SK-N-SH treated with all-trans-retinoic acid at 6 μM for 48 hours (cell line): ENCODE results near the gene HTR2B.
A peak's percentile ranks its signal among the peaks of the same experiment; 100 is the strongest.

Source experiments
- ATAC-seq: fragments of 200-7000 bp; cut with Tn5 transposase; 3 replicates; pipeline ENCODE4 v1.9.1; 2020; ENCODE audit warnings: mild to moderate bottlenecking, moderate library complexity
- ARNTL ChIP-seq: fragments of 450-650 bp; formaldehyde crosslinking; IDR thresholded peaks from 2 replicates; pipeline ENCODE4 v1.5.0; 2020; ENCODE audit warnings: low read depth, mild to moderate bottlenecking, moderate library complexity, borderline replicate concordance
- BACH2 ChIP-seq: fragments of 250-450 bp; sonication (Bioruptor Pico); IDR thresholded peaks from 2 replicates; pipeline ENCODE4 v1.9.0; 2021; ENCODE audit warnings: mild to moderate bottlenecking, borderline replicate concordance
- CSDC2 ChIP-seq: fragments of 250-450 bp; sonication (Bioruptor Pico); IDR thresholded peaks from 2 replicates; pipeline ENCODE4 v1.5.0; 2020; ENCODE audit warnings: mild to moderate bottlenecking, moderate library complexity
- ESRRG ChIP-seq: fragments of 250-450 bp; sonication (Bioruptor Pico); IDR thresholded peaks from 2 replicates; pipeline ENCODE4 v1.6.1; 2021; ENCODE audit warnings: mild to moderate bottlenecking
- GLIS3 ChIP-seq: fragments of 250-450 bp; sonication (Bioruptor Pico); IDR thresholded peaks from 2 replicates; pipeline ENCODE4 v1.5.0; 2020; ENCODE audit warnings: mild to moderate bottlenecking, moderate library complexity
- ISL1 ChIP-seq: fragments of 250-450 bp; sonication (Bioruptor Pico); IDR thresholded peaks from 2 replicates; pipeline ENCODE4 v2.1.2; 2022; ENCODE audit warnings: mild to moderate bottlenecking, moderate library complexity
- POU6F1 ChIP-seq: fragments of 250-450 bp; sonication (Bioruptor Pico); IDR thresholded peaks from 2 replicates; pipeline ENCODE4 v1.8.0; 2021; ENCODE audit warnings: low read depth, mild to moderate bottlenecking, moderate library complexity, borderline replicate concordance
- PPARA ChIP-seq: fragments of 250-450 bp; sonication (Bioruptor Pico); IDR thresholded peaks from 2 replicates; pipeline ENCODE4 v1.5.0; 2020; ENCODE audit warnings: mild to moderate bottlenecking, borderline replicate concordance
- RARB ChIP-seq: fragments of 250-450 bp; sonication (Bioruptor Pico); IDR thresholded peaks from 2 replicates; pipeline ENCODE4 v1.8.0; 2021; ENCODE audit warnings: mild to moderate bottlenecking, moderate library complexity
- ZFP3 ChIP-seq: fragments of 250-450 bp; sonication (Bioruptor Pico); IDR thresholded peaks from 2 replicates; pipeline ENCODE4 v1.5.0; 2020; ENCODE audit warnings: mild to moderate bottlenecking, moderate library complexity
- ZFP30 ChIP-seq: fragments of 450-650 bp; formaldehyde crosslinking; IDR thresholded peaks from 2 replicates; pipeline ENCODE4 v1.5.0; 2022; ENCODE audit warnings: mild to moderate bottlenecking, moderate library complexity
- ZNF70 ChIP-seq: fragments of 450-650 bp; formaldehyde crosslinking; IDR thresholded peaks from 2 replicates; pipeline ENCODE4 v1.5.0; 2020; ENCODE audit warnings: mild to moderate bottlenecking, moderate library complexity
- ZNF8 ChIP-seq: fragments of 450-650 bp; formaldehyde crosslinking; IDR thresholded peaks from 2 replicates; pipeline ENCODE4 v1.5.0; 2020; ENCODE audit warnings: mild to moderate bottlenecking, moderate library complexity
- TF ChIP-seq, protein P1 (sequence below): fragments of 250-450 bp; sonication (Bioruptor Pico); IDR thresholded peaks from 2 replicates; pipeline ENCODE4 v1.5.1; 2021; ENCODE audit warnings: mild to moderate bottlenecking, moderate library complexity
- TF ChIP-seq, protein P2 (sequence below): fragments of 250-450 bp; sonication (Bioruptor Pico); IDR thresholded peaks from 2 replicates; pipeline ENCODE4 v1.5.0; 2020; ENCODE audit warnings: mild to moderate bottlenecking, moderate library complexity
- TF ChIP-seq, protein P3 (sequence below): fragments of 250-450 bp; sonication (Bioruptor Pico); IDR thresholded peaks from 2 replicates; pipeline ENCODE4 v1.5.1; 2020; ENCODE audit warnings: low read depth, mild to moderate bottlenecking, moderate library complexity
- TF ChIP-seq, protein P4 (sequence below): fragments of 250-450 bp; sonication (Bioruptor Pico); IDR thresholded peaks from 2 replicates; pipeline ENCODE4 v1.8.0; 2020; ENCODE audit warnings: mild to moderate bottlenecking, moderate library complexity, borderline replicate concordance

HTR2B gene

GRCh38 chr2:231130336-231131056, 5.7 kb upstream of the HTR2B start:
- TF ChIP-seq ISL1 (CRISPR knock-in tag) = 0 out of 2 replicates have a peak, but pooled peaks have one; percentile 8
- TF ChIP-seq, protein P1, sequence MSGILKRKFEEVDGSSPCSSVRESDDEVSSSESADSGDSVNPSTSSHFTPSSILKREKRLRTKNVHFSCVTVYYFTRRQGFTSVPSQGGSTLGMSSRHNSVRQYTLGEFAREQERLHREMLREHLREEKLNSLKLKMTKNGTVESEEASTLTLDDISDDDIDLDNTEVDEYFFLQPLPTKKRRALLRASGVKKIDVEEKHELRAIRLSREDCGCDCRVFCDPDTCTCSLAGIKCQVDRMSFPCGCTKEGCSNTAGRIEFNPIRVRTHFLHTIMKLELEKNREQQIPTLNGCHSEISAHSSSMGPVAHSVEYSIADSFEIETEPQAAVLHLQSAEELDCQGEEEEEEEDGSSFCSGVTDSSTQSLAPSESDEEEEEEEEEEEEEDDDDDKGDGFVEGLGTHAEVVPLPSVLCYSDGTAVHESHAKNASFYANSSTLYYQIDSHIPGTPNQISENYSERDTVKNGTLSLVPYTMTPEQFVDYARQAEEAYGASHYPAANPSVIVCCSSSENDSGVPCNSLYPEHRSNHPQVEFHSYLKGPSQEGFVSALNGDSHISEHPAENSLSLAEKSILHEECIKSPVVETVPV (CRISPR knock-in tag) = no peak

GRCh38 chr2:231129216-231129615, 4.4 kb upstream of the HTR2B start:
- no peak for TF ChIP-seq ZNF70 (CRISPR knock-in tag)
- no peak for TF ChIP-seq ESRRG (CRISPR knock-in tag)
- TF ChIP-seq RARB (CRISPR knock-in tag) = no peak
- no peak for TF ChIP-seq POU6F1 (CRISPR knock-in tag)
- TF ChIP-seq ZNF8 (CRISPR knock-in tag) = no peak
- no peak for TF ChIP-seq BACH2
- TF ChIP-seq, protein P2, sequence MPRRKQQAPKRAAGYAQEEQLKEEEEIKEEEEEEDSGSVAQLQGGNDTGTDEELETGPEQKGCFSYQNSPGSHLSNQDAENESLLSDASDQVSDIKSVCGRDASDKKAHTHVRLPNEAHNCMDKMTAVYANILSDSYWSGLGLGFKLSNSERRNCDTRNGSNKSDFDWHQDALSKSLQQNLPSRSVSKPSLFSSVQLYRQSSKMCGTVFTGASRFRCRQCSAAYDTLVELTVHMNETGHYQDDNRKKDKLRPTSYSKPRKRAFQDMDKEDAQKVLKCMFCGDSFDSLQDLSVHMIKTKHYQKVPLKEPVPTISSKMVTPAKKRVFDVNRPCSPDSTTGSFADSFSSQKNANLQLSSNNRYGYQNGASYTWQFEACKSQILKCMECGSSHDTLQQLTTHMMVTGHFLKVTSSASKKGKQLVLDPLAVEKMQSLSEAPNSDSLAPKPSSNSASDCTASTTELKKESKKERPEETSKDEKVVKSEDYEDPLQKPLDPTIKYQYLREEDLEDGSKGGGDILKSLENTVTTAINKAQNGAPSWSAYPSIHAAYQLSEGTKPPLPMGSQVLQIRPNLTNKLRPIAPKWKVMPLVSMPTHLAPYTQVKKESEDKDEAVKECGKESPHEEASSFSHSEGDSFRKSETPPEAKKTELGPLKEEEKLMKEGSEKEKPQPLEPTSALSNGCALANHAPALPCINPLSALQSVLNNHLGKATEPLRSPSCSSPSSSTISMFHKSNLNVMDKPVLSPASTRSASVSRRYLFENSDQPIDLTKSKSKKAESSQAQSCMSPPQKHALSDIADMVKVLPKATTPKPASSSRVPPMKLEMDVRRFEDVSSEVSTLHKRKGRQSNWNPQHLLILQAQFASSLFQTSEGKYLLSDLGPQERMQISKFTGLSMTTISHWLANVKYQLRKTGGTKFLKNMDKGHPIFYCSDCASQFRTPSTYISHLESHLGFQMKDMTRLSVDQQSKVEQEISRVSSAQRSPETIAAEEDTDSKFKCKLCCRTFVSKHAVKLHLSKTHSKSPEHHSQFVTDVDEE = no peak
- TF ChIP-seq, protein P3, sequence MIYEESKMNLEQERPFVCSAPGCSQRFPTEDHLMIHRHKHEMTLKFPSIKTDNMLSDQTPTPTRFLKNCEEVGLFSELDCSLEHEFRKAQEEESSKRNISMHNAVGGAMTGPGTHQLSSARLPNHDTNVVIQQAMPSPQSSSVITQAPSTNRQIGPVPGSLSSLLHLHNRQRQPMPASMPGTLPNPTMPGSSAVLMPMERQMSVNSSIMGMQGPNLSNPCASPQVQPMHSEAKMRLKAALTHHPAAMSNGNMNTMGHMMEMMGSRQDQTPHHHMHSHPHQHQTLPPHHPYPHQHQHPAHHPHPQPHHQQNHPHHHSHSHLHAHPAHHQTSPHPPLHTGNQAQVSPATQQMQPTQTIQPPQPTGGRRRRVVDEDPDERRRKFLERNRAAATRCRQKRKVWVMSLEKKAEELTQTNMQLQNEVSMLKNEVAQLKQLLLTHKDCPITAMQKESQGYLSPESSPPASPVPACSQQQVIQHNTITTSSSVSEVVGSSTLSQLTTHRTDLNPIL (CRISPR knock-in tag) = no peak
- TF ChIP-seq ARNTL (CRISPR knock-in tag) = no peak
- TF ChIP-seq ZFP30 (CRISPR knock-in tag) = no peak
- TF ChIP-seq, protein P4, sequence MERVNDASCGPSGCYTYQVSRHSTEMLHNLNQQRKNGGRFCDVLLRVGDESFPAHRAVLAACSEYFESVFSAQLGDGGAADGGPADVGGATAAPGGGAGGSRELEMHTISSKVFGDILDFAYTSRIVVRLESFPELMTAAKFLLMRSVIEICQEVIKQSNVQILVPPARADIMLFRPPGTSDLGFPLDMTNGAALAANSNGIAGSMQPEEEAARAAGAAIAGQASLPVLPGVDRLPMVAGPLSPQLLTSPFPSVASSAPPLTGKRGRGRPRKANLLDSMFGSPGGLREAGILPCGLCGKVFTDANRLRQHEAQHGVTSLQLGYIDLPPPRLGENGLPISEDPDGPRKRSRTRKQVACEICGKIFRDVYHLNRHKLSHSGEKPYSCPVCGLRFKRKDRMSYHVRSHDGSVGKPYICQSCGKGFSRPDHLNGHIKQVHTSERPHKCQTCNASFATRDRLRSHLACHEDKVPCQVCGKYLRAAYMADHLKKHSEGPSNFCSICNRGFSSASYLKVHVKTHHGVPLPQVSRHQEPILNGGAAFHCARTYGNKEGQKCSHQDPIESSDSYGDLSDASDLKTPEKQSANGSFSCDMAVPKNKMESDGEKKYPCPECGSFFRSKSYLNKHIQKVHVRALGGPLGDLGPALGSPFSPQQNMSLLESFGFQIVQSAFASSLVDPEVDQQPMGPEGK (CRISPR knock-in tag) = no peak
- TF ChIP-seq ZFP3 (CRISPR knock-in tag) = no peak
- TF ChIP-seq, protein P1 (CRISPR knock-in tag) = no peak
- no peak for ATAC-seq

More at GRCh38 chr2:231130336-231131056, 5.7 kb upstream of the HTR2B start:
- ATAC-seq = no peak; the same call in 2 of the 3 replicates

- no peak for ATAC-seq
- TF ChIP-seq CSDC2 = no peak
- no peak for TF ChIP-seq ZFP3 (CRISPR knock-in tag)
- TF ChIP-seq PPARA (CRISPR knock-in tag) = no peak
- no peak for TF ChIP-seq BACH2
- no peak for TF ChIP-seq GLIS3 (CRISPR knock-in tag)
- no peak for TF ChIP-seq ZNF8 (CRISPR knock-in tag)
- TF ChIP-seq, protein P3 (CRISPR knock-in tag) = no peak
- TF ChIP-seq ISL1 (CRISPR knock-in tag) = no peak
- TF ChIP-seq, all 23 proteins: peak for 0
Observed at GRCh38 chr2:231128541-231128940, 3.7 kb upstream of the HTR2B start.
